Daoy (cell line): ENCODE results near the gene AP3B2. TPM values are rescaled to one million over a fixed set of nuclear protein-coding genes. Genes with fewer than 3 reads are reported as not detected.

Experiments
- total RNA-seq: library from RNA; depleted of rRNA; stranded (reverse); fragments of >200 nt; shearing (Covaris generic); gene quantifications from 2 replicates; pipeline ENCODE4 v1.2.3, GENCODE V29; 2014; rRNA removed

Gene AP3B2
- total RNA-seq, 1 experiment from 2014 or later: 1.5 TPM

Other genes starting within 250 kb of the AP3B2 start
- gene RPS17, start 169.4 kb downstream of the AP3B2 start, total RNA-seq: 3,048 and 3,207 TPM in 2 replicates
- 5.2 and 5.3 TPM in 2 replicates for gene CPEB1, start 62.5 kb downstream of the AP3B2 start, total RNA-seq
- gene FSD2, start 96.2 kb upstream of the AP3B2 start, total RNA-seq: not detected in 2 replicates
- 2.5 and 3.2 TPM in 2 replicates for gene WHAMM, start 99.8 kb upstream of the AP3B2 start, total RNA-seq
- gene HOMER2, start 242.8 kb upstream of the AP3B2 start, total RNA-seq: 7.9 and 11.1 TPM in 2 replicates